D721Med (cell line): ENCODE results near the gene PPP1R11.
"Not testable (repeated sequence)": the region's sequence is repeated elsewhere in the genome, so short reads cannot be mapped to it uniquely, and the experiment has no call there.

ENCODE experiments used
- DNase-seq: peaks from one replicate; pipeline ENCODE4 v3.0.0; 2011; ENCODE audit warnings: low spot score; ENCODE audit not compliant: insufficient read length
- FAIRE-seq: peaks from 2 replicates; lab custom pipeline; 2011; peaks lifted over from hg19 to GRCh38; lab: Jason Lieb, UNC
- TF ChIP-seq, protein P1 (sequence below): IDR thresholded peaks from 2 replicates; pipeline ENCODE4 v1.5.1; 2012; ENCODE audit warnings: mild to moderate bottlenecking, control low read depth; ENCODE audit not compliant: insufficient read depth; ENCODE audit errors: missing control alignments

PPP1R11 gene, protein sequence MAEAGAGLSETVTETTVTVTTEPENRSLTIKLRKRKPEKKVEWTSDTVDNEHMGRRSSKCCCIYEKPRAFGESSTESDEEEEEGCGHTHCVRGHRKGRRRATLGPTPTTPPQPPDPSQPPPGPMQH

DNA sequence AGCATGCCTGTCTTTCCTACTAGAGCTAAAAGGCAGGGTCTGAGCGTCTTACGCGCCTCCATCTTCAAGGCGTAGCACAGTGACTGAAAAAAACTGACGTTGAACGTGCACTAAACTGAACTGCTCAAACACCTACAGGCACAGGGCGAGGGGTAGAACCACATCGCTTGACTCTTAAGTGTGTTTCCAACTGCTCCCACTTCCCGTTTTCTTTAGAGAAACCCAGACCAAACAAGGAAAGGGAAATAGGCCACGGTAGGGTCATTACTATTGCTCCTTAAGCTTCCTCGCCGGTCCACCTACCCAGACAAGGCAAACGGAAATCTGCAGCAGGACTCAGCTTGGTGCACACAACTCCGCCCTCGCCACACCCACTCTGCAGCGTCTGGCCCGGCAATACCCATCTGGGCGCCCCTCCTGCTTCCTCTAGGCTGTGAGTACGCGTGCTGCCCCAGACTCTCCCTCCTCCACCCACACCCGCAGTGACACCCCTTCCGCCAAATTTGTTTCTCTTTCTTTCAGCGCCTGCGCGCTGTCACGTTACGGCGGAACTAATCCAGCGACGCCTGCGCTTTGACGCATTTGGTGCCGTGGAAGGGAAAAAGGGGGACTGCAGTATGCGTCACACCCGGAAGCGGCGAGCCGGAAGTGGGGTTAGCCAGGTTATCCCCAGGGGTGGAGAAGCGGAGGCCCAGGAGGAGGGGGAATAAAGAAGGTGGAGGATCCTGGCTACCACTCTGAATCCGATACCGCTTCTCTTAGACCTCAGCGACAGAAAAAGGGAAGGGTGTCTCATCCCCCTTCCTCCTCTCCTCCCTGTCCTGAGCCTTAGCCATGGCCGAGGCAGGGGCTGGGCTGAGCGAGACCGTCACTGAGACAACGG, at the start of gene PPP1R11:
Gene PPP1R11, plus strand, starts transcription at position 622 of the 883 bp plus-strand sequence. Its CDS starts 213 bp downstream, at position 835.
- peak; percentile 55 for DNase-seq
- TF ChIP-seq, protein P1, sequence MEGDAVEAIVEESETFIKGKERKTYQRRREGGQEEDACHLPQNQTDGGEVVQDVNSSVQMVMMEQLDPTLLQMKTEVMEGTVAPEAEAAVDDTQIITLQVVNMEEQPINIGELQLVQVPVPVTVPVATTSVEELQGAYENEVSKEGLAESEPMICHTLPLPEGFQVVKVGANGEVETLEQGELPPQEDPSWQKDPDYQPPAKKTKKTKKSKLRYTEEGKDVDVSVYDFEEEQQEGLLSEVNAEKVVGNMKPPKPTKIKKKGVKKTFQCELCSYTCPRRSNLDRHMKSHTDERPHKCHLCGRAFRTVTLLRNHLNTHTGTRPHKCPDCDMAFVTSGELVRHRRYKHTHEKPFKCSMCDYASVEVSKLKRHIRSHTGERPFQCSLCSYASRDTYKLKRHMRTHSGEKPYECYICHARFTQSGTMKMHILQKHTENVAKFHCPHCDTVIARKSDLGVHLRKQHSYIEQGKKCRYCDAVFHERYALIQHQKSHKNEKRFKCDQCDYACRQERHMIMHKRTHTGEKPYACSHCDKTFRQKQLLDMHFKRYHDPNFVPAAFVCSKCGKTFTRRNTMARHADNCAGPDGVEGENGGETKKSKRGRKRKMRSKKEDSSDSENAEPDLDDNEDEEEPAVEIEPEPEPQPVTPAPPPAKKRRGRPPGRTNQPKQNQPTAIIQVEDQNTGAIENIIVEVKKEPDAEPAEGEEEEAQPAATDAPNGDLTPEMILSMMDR, result no peak
- no peak for FAIRE-seq

DNA sequence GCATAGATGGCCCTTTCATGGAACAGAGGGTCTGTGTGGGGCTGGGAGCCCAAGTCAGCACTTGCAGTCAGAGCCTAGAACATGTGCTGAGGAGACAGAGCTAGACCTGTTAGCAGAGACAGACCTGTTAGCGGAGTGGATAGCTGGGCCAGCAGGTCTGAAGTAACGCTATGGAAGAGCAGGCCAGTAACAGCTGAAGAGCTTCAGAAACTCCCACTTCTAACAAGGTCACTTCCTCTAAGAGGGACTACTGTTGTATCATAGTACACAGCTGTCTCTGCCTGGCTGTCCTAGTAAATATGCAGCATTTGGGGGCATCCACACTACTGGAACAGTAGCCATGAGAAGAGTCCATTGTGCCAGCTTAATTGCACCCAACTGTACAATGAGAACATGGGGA, 47.2 kb upstream of the PPP1R11 start:
- DNase-seq (no peak), FAIRE-seq (no peak)
- TF ChIP-seq, protein P1, result no peak

DNA sequence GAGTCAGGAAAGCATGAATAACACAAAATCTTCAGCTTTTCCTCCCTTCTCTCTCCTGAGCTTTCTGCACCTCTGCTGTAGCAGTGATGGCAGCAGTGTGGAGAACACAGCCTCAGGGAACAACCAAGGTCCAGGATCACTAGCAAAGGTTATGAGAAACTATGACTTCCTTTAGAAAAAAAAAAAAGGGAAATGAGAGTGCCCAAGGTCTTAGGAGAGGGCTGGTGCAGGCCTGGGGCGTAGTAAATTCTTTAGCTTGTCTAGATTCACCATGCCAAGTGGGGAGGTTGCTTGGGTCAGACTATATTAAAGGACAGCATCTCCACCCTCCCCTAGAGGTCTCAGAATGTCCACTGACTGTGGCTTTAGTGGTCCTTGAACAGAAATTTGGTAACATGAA, 46.4 kb upstream of the PPP1R11 start:
- FAIRE-seq, result no peak
- DNase-seq, result no peak
- TF ChIP-seq, protein P1, result no peak

DNA sequence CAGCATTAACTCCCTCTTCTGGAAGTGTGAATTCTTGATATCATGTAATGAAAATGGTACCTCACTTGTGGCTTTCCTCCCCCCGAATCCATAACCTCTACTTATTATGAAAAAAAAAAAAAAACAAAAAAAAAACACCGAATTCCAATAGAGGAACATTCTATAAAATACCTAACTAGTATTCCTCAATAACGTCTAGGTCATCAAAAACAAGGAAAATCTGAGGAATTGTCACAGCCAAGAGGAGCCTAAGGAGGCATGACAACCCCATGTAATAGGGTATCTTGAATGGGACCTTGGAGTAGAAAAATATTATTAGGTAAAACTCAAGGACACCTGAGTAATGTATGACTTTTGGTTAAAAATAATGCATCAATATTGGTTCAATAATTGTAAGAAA, 44.8 kb upstream of the PPP1R11 start:
- FAIRE-seq, result no peak
- TF ChIP-seq, protein P1, result no peak
- DNase-seq, result no peak

DNA sequence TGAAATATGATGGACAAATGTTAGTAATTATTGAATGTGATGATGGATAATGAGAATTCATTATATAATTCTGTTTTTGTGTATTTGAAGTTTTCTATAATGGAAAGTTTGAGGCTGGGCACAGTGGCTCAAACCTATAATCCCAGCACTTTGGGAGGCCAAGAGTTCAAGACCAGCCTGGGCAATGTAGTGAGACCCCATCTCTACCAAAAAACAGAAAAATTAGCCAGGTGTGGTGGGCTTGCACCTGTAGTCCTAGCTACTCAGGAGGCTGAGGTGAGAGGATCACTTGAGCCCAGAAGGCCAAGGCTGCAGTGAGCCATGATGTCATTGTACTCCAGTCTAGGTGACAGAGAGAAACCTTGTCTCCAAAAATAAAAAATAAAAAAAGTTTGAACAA, 44.3 kb upstream of the PPP1R11 start:
- not testable (repeated sequence) for DNase-seq, FAIRE-seq

DNA sequence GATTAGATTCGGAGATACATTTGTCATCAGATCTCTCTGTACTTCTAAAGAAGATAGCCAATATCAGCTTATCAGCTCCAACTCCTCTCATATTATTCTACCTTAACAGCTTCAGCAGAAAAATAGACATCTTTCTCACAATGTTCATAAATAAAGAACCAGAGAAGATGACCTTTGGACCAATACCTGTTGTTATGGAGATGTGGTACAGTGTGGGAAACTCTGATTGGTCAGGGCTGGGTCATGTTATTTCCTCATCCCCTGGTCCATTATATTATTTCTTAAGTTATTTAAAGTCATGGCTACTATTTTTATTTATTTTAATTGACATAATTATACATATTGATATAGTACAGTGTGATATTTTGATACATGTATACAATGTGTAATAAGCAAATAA, 41.8 kb upstream of the PPP1R11 start:
- TF ChIP-seq, protein P1, result no peak
- FAIRE-seq, result no peak
- no peak for DNase-seq

DNA sequence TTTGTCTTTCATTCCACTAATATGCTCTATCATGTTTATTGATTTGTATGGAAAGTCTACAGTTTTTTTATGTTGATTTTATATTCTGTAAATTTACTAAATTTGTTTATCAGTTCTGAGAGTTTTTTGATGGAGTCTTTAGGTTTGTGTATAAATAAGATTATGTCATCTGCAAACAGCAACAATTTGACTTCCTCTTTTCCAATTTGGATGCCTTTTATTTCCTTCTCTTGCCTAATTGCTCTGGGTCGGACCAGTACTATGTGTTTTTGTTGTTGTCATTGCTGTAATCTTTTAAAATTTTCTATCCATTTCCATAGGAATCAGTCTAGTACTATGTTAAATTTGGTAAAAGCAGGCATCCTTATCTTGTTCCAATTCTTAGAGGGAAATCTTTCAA, 37.4 kb upstream of the PPP1R11 start:
- DNase-seq (no peak), FAIRE-seq (no peak)
- TF ChIP-seq, protein P1, result no peak
